ENCODE measurements around the gene DLL3. TPM values are rescaled to one million over a fixed set of nuclear protein-coding genes. Genes with fewer than 3 reads are reported as not detected.
A peak's percentile ranks its signal among the peaks of the same experiment; 100 is the strongest.

Gene DLL3
- total RNA-seq, 1 donor from 2014 or later, result 15.8 TPM

- DNase-seq, result no peak
Measured at GRCh38 chr19:39518458-39518857, 19.7 kb downstream of the DLL3 start.

GRCh38 chr19:39518975-39519374, 20.2 kb downstream of the DLL3 start:
- DNase-seq, result no peak

- no peak for DNase-seq
Measured at GRCh38 chr19:39520541-39521484, 22.1 kb downstream of the DLL3 start.

- no peak for DNase-seq
Measured at GRCh38 chr19:39524495-39524894, 25.7 kb downstream of the DLL3 start.

- DNase-seq, result no peak
Measured at GRCh38 chr19:39525205-39525604, 26.5 kb downstream of the DLL3 start.

- no peak for DNase-seq
Measured at GRCh38 chr19:39531834-39532232, 33.1 kb downstream of the DLL3 start.

- peak; percentile 79 for DNase-seq
Measured at GRCh38 chr19:39532233-39533002, 33.7 kb downstream of the DLL3 start, which contains the start of gene EID2B. TSS of gene EID2B (minus strand) at chr19:39532852. CDS start at chr19:39532802, 50 bp downstream.

GRCh38 chr19:39533003-39533512, 34.3 kb downstream of the DLL3 start:
- no peak for DNase-seq

GRCh38 chr19:39533791-39534190, 35.0 kb downstream of the DLL3 start:
- no peak for DNase-seq

GRCh38 chr19:39539165-39539517, 40.4 kb downstream of the DLL3 start:
- DNase-seq, result no peak

GRCh38 chr19:39539518-39540332, 41.0 kb downstream of the DLL3 start, which contains the start of gene EID2:
TSS of gene EID2 (minus strand) at chr19:39540161. CDS start at chr19:39540079, 82 bp downstream.
- DNase-seq, result peak; percentile 90

GRCh38 chr19:39540333-39540673, 41.6 kb downstream of the DLL3 start:
- no peak for DNase-seq

- DNase-seq, result no peak
Measured at GRCh38 chr19:39542206-39542605, 43.5 kb downstream of the DLL3 start.

GRCh38 chr19:39543477-39543857, 44.7 kb downstream of the DLL3 start:
- no peak for DNase-seq

GRCh38 chr19:39544226-39544903, 45.6 kb downstream of the DLL3 start:
- no peak for DNase-seq

GRCh38 chr19:39544911-39545310, 46.2 kb downstream of the DLL3 start:
- no peak for DNase-seq

- DNase-seq, result no peak
Measured at GRCh38 chr19:39546599-39546998, 47.9 kb downstream of the DLL3 start.

- DNase-seq, result no peak
Measured at GRCh38 chr19:39550197-39550596, 51.5 kb downstream of the DLL3 start.

- DNase-seq, result no peak
Measured at GRCh38 chr19:39553082-39553652, 54.4 kb downstream of the DLL3 start.

- no peak for DNase-seq
Measured at GRCh38 chr19:39554701-39555311, 56.1 kb downstream of the DLL3 start.

GRCh38 chr19:39555883-39556282, 57.1 kb downstream of the DLL3 start:
- no peak for DNase-seq

Measured in occipital lobe (tissue), 2 donors.